Measurements from ENCODE around the gene AASS. TPM values are rescaled to one million over a fixed set of nuclear protein-coding genes. Genes with fewer than 3 reads are reported as not detected.

Gene AASS
- total and polyA plus RNA-seq, 2 of the 8 experiments (the other 6 are each of a cell fraction or from before 2014, with no cell fraction given) = 203 to 394 TPM

- Histone ChIP-seq H3K18ac (ENCODE audit: extremely low read depth, low read length) (no peak overlapping the region), H4K20me1 (replicated peaks in 1 of 2; ENCODE audit: control insufficient read depth in 1 of 2, insufficient read depth in 2 of 2, low read length in 2 of 2) (no peaks in the 10 kb centered on the region), H3K9me3 (ENCODE audit: insufficient read depth in 2 of 2, low read depth in 1 of 2, low read length in 1 of 2) (no peaks in the 10 kb centered on the region), H3K4me1 (replicated peaks in 1 of 4; ENCODE audit: control insufficient read depth in 3 of 4, insufficient read depth in 4 of 4, low read length in 3 of 4) (no peaks in the 10 kb centered on the region), H4K8ac (ENCODE audit: extremely low read depth, insufficient read depth, low read length) (no peak overlapping the region), H3K56ac (replicated peaks; ENCODE audit: insufficient read length, low read depth, low read length) (no peak overlapping the region), H3K27ac (ENCODE audit: low read depth, low read length) (no peak overlapping the region), H2BK120ac (replicated peaks; ENCODE audit: low read depth, low read length) (no peak overlapping the region), H2AFZ (ENCODE audit: low read length) (no peak overlapping the region), H4K5ac (ENCODE audit: insufficient read length, low read depth, low read length) (no peak overlapping the region), H3K79me1 (ENCODE audit: low read depth, low read length) (no peaks in the 10 kb centered on the region), H3K4ac (replicated peaks; ENCODE audit: insufficient read length, low read depth, low read length) (no peak overlapping the region), H2BK5ac (ENCODE audit: low read depth, low read length) (no peak overlapping the region), H3K27me3 (replicated peaks in 1 of 4; ENCODE audit: control insufficient read depth in 3 of 4, extremely low read depth in 1 of 4, insufficient read depth in 3 of 4, low read length in 3 of 4) (no peaks in the 10 kb centered on the region), H3K4me2 (ENCODE audit: insufficient read depth in 1 of 2, low read depth in 2 of 2, low read length in 2 of 2) (no peak overlapping the region), H3K14ac (ENCODE audit: insufficient read length) (no peak overlapping the region), H2BK12ac (ENCODE audit: low read depth, low read length) (no peak overlapping the region), H3K79me2 (ENCODE audit: control insufficient read depth in 1 of 2, insufficient read depth in 2 of 2, low read length in 2 of 2) (no peaks in the 10 kb centered on the region), H3K23ac (ENCODE audit: insufficient read length) (no peak overlapping the region), H3K4me3 (ENCODE audit: extremely low read depth in 1 of 4, insufficient read depth in 2 of 4, low read depth in 3 of 4, low read length in 4 of 4) (no peak overlapping the region), H3K36me3 (ENCODE audit: control insufficient read depth in 2 of 4, insufficient read depth in 4 of 4, low read length in 3 of 4) (peaks cover 5 to 57% (median 22%) of the 10 kb centered on the region in 4 experiments; a peak in 5 of 8 replicates), H2BK20ac (ENCODE audit: low read length) (no peak overlapping the region), H4K91ac (replicated peaks; ENCODE audit: insufficient read length, low read length) (no peak overlapping the region), H2AK5ac (ENCODE audit: low read depth, low read length) (no peak overlapping the region), H3K23me2 (ENCODE audit: low read depth, low read length) (no peaks in the 10 kb centered on the region), H3K9ac (replicated peaks in 1 of 4; ENCODE audit: extremely low read depth in 1 of 4, low read depth in 3 of 4, low read length in 3 of 4) (no peak overlapping the region), H2BK15ac (ENCODE audit: low read length) (no peak overlapping the region)
- FAIRE-seq (no peak), DNase-seq (ENCODE audit: low read depth in 1 of 2, low spot score in 2 of 2) (no peak)
- POLR2A ChIA-PET (ENCODE audit: partially characterized antibody) = no interaction called here
- CTCF ChIA-PET (ENCODE audit: partially characterized antibody) = interaction anchor here (0.6 kb wide), 1 partner anchor 21 kb away, joined by 4 read pairs; no protein-coding TSS in a partner anchor
- WGBS, 2 experiments (ENCODE audit: extremely low coverage in 1 of 2, insufficient coverage in 1 of 2, insufficient read length in 1 of 2, insufficient replicate concordance in 2 of 2, low coverage in 1 of 2, low lambda C conversion rate in 2 of 2, missing lambda C conversion rate in 1 of 2) = 97% methylated on average over 1 of the region's 1 CpG; no CpG with 5 or more reads in 1 of the 2 experiments
- no peak for TF ChIP-seq JUND (IDR thresholded peaks at IDR 0.05; ENCODE audit: low read length)
- no peak for TF ChIP-seq TAF7 (optimal IDR thresholded peaks at IDR 0.05; ENCODE audit: borderline replicate concordance, low read depth, low read length)
- TF ChIP-seq, protein P1, sequence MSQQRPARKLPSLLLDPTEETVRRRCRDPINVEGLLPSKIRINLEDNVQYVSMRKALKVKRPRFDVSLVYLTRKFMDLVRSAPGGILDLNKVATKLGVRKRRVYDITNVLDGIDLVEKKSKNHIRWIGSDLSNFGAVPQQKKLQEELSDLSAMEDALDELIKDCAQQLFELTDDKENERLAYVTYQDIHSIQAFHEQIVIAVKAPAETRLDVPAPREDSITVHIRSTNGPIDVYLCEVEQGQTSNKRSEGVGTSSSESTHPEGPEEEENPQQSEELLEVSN (IDR thresholded peaks at IDR 0.05) = no peak
- TF ChIP-seq BACH1 (IDR thresholded peaks at IDR 0.05; ENCODE audit: low read length) = no peak
- no peak for TF ChIP-seq HDAC6 (IDR thresholded peaks at IDR 0.05; ENCODE audit: low read depth, low read length)
- TF ChIP-seq USF2 (IDR thresholded peaks at IDR 0.05; ENCODE audit: low read length) = no peak
- TF ChIP-seq, protein P2, sequence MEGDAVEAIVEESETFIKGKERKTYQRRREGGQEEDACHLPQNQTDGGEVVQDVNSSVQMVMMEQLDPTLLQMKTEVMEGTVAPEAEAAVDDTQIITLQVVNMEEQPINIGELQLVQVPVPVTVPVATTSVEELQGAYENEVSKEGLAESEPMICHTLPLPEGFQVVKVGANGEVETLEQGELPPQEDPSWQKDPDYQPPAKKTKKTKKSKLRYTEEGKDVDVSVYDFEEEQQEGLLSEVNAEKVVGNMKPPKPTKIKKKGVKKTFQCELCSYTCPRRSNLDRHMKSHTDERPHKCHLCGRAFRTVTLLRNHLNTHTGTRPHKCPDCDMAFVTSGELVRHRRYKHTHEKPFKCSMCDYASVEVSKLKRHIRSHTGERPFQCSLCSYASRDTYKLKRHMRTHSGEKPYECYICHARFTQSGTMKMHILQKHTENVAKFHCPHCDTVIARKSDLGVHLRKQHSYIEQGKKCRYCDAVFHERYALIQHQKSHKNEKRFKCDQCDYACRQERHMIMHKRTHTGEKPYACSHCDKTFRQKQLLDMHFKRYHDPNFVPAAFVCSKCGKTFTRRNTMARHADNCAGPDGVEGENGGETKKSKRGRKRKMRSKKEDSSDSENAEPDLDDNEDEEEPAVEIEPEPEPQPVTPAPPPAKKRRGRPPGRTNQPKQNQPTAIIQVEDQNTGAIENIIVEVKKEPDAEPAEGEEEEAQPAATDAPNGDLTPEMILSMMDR (IDR thresholded peaks at IDR 0.05; ENCODE audit: control extremely low read depth in 1 of 3, insufficient read depth in 1 of 3, low read depth in 1 of 3, low read length in 3 of 3) = no peak
- TF ChIP-seq SAP30 (IDR thresholded peaks at IDR 0.05; ENCODE audit: insufficient read depth, insufficient replicate concordance, low read length) = no peak
- TF ChIP-seq YY1 (IDR thresholded peaks at IDR 0.05; ENCODE audit: low read depth, low read length) = no peak
- no peak for TF ChIP-seq ASH2L (IDR thresholded peaks at IDR 0.05; ENCODE audit: low read length)
Observed at GRCh38 chr7:122033641-122034040, 110.4 kb downstream of the AASS start.

Data from H1 (cell line).